Activated CD8-positive, alpha-beta memory T cell treated with anti-CD3 and anti-CD28 coated beads, Interleukin-2, amount 10 ng/mL, durations not matched to agents 7 days and 5 days (primary cell): ENCODE results near the gene TMEM147. TPM values are rescaled to one million over a fixed set of nuclear protein-coding genes. Genes with fewer than 3 reads are reported as not detected.

Source experiments
- ATAC-seq: fragments of 150-1000 bp; cut with Tn5 transposase; one replicate; pipeline ENCODE4 v1.10.0; 2021; ENCODE audit warnings: moderate library complexity
- CTCF ChIA-PET: fragments of 350-600 bp; sonication (Branson Sonifier 250); formaldehyde crosslinking; loops from one replicate; lab custom pipeline; 2021; ENCODE audit warnings: antibody characterized with exemption; lab: Charles Lee
- DNase-seq: peaks from one replicate; pipeline ENCODE4 v3.0.0-alpha.2; 2020
- H3K27ac Mint-ChIP-seq: one replicate; pipeline ENCODE4 v1.8.0; 2021; ENCODE audit warnings: mild to moderate bottlenecking, mixed read lengths
- H3K27me3 Mint-ChIP-seq: one replicate; pipeline ENCODE4 v1.8.0; 2021; ENCODE audit warnings: mixed read lengths
- H3K36me3 Mint-ChIP-seq: one replicate; pipeline ENCODE4 v1.8.0; 2021; ENCODE audit warnings: mild to moderate bottlenecking, mixed read lengths
- H3K4me1 Mint-ChIP-seq: one replicate; pipeline ENCODE4 v1.8.0; 2021; ENCODE audit warnings: mixed read lengths
- H3K4me3 Mint-ChIP-seq: one replicate; pipeline ENCODE4 v1.8.0; 2021; ENCODE audit warnings: mild to moderate bottlenecking, moderate library complexity, mixed read lengths
- H3K9me3 Mint-ChIP-seq: one replicate; pipeline ENCODE4 v1.8.0; 2022; ENCODE audit warnings: low read depth, mixed read lengths
- total RNA-seq, 2 experiments: library from RNA; stranded (reverse); gene quantifications; one replicate each; pipeline ENCODE4 v1.2.3, GENCODE V29; 2021

TMEM147 gene
- total RNA-seq, 2 experiments from 2014 or later = 43.6 to 65.3 TPM

DNA sequence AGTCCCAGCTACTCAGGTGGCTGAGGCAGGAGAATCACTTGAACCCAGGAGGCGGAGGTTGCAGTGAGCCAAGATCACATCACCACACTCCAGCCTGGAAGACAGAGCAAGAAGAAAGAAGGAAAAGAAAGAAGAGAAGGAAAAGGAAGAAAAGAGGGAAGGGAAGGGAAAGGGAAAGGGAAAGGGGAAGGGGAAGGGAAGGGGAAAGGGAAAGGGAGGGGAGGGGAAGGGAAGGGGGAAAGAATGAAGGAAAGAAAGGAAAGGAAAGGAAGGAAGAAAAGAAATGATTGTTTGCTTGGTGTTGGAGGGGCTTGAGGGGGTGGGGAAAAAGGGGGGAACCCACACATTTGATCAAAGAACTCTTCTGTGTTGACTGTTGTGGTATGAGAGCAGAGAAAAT is 50.5 kb downstream of the TMEM147 start:
- Mint-ChIP-seq H3K9me3 (no peaks in the 10 kb centered on the region), H3K36me3 (no peaks in the 10 kb centered on the region), H3K4me1 (peaks cover 7% of the 10 kb centered on the region), H3K27me3 (peaks cover 16% of the 10 kb centered on the region), H3K4me3 (no peak overlapping the region), H3K27ac (no peak overlapping the region)
- ATAC-seq (no peak), DNase-seq (no peak)
- CTCF ChIA-PET = interaction anchor here (1.2 to 1.6 kb wide), 2 partner anchors 48 to 86 kb away, joined by 3 to 4 read pairs; no protein-coding TSS in a partner anchor

DNA sequence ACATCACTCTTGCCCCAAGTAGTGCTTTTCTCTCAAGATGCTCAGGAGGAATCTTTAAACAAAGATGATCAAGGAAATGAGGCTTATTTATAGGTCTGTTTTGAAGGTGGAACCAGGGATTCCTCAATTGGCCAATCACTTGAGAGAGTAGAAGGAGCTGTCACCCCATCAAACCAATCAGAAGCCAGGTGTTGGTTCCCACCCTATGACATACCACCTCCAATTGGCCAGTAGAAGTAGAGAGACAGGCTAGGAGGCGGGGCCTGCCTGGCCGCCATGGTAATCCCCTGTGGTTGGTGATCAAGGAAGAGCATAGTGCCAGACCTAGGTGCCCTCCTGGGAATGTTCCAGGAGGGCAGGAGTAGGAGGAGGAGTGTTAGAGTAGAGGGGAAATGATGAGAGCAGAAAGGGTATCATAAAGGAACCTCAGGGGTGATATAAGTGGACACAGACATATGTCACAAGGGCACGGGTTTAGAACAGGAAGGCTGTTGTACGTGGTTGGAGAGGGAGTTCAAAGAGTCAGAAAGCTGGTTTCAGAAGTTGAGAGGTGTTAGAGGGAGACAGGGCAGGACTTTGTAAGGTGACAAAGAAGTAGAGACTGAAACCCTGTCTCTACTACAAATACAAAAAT is 51.1 kb downstream of the TMEM147 start:
- DNase-seq (no peak), ATAC-seq (peak; percentile 77)
- no peaks in the 10 kb centered on the region for H3K36me3 Mint-ChIP-seq
- H3K4me1 Mint-ChIP-seq = peaks cover 7% of the 10 kb centered on the region
- H3K27ac Mint-ChIP-seq = no peak overlapping the region
- H3K27me3 Mint-ChIP-seq = peaks cover 16% of the 10 kb centered on the region
- H3K9me3 Mint-ChIP-seq = no peaks in the 10 kb centered on the region
- CTCF ChIA-PET = interaction anchor here (0.7 to 1.6 kb wide), 4 partner anchors 48 to 224 kb away, joined by 3 to 4 read pairs (median 4); no protein-coding TSS in a partner anchor
- no peak overlapping the region for H3K4me3 Mint-ChIP-seq

Other genes starting within 250 kb of the TMEM147 start
- under 1 TPM in 1 of 2 experiments, not detected in 1; 0.41 TPM for gene CD22, start 216.4 kb upstream of the TMEM147 start, total RNA-seq
- gene FFAR1, start 197.7 kb upstream of the TMEM147 start, total RNA-seq = not detected
- not detected for gene FFAR3, start 187.2 kb upstream of the TMEM147 start, total RNA-seq
- under 1 TPM in 1 of 2 experiments, not detected in 1; 0.12 TPM for gene GPR42, start 174.6 kb upstream of the TMEM147 start, total RNA-seq
- gene FFAR2, start 97.4 kb upstream of the TMEM147 start, total RNA-seq = not detected
- gene KRTDAP, start 55.2 kb upstream of the TMEM147 start, total RNA-seq = not detected
- gene DMKN, start 32.0 kb upstream of the TMEM147 start, total RNA-seq = not detected
- not detected for gene SBSN, start 17.3 kb upstream of the TMEM147 start, total RNA-seq
- gene GAPDHS, start 12.2 kb upstream of the TMEM147 start, total RNA-seq = not detected
- gene ATP4A, start 18.0 kb downstream of the TMEM147 start, total RNA-seq = not detected
- gene PMIS2, start 40.5 kb downstream of the TMEM147 start, total RNA-seq = not detected
- gene HAUS5, start 67.1 kb downstream of the TMEM147 start, total RNA-seq = 10 to 100 TPM; 49.0 to 59.2 TPM
- 100 to 1,000 TPM; 110 to 117 TPM for gene RBM42, start 83.4 kb downstream of the TMEM147 start, total RNA-seq
- 1 to 10 TPM; 1.2 to 1.9 TPM for gene ETV2, start 96.1 kb downstream of the TMEM147 start, total RNA-seq
- gene COX6B1, start 102.7 kb downstream of the TMEM147 start, total RNA-seq = 100 to 1,000 TPM; 394 to 417 TPM
- under 1 TPM in 1 of 2 experiments, not detected in 1; 0.30 TPM for gene UPK1A, start 120.9 kb downstream of the TMEM147 start, total RNA-seq
- 100 to 1,000 TPM; 133 to 185 TPM for gene ZBTB32, start 158.9 kb downstream of the TMEM147 start, total RNA-seq
- 10 to 100 TPM; 70.2 to 79.8 TPM for gene KMT2B, start 172.4 kb downstream of the TMEM147 start, total RNA-seq
- gene IGFLR1, start 196.8 kb downstream of the TMEM147 start, total RNA-seq = 100 to 1,000 TPM in 1 of 2 experiments, 10 to 100 TPM in 1; 51.7 to 117 TPM
- 10 to 100 TPM; 25.1 to 35.6 TPM for gene U2AF1L4, start 199.8 kb downstream of the TMEM147 start, total RNA-seq
- 10 to 100 TPM; 39.1 to 49.0 TPM for gene PSENEN, start 200.0 kb downstream of the TMEM147 start, total RNA-seq
- 1 to 10 TPM; 8.9 to 9.2 TPM for gene LIN37, start 202.9 kb downstream of the TMEM147 start, total RNA-seq
- gene HSPB6, start 211.4 kb downstream of the TMEM147 start, total RNA-seq = not detected
- gene PROSER3, start 212.6 kb downstream of the TMEM147 start, total RNA-seq = 10 to 100 TPM; 46.5 to 57.8 TPM
- gene ARHGAP33, start 229.9 kb downstream of the TMEM147 start, total RNA-seq = 100 to 1,000 TPM in 1 of 2 experiments, 10 to 100 TPM in 1; 40.0 to 101 TPM